Esophagus squamous epithelium (tissue), 4 donors: Measurements from ENCODE around the gene CTNND2.

Source experiments
- CTCF ChIP-seq, 6 experiments: fragments of 450-650 bp in 4 of 6; fragments of 200-600 bp in 2 of 6; sonication (generic) in 2 of 6; IDR thresholded peaks; one replicate each; pipeline ENCODE4 v1.5.1; 2016 to 2019; ENCODE audit warnings: antibody characterized with exemption in 6 of 6, mild to moderate bottlenecking in 4 of 6, moderate library complexity in 4 of 6
- POLR2A ChIP-seq, 4 donors: fragments of 450-650 bp; IDR thresholded peaks; one replicate each; pipeline ENCODE4 v1.6.1; 2017; ENCODE audit warnings: antibody characterized with exemption in 4 of 4, mild to moderate bottlenecking in 4 of 4, moderate library complexity in 3 of 4

DNA sequence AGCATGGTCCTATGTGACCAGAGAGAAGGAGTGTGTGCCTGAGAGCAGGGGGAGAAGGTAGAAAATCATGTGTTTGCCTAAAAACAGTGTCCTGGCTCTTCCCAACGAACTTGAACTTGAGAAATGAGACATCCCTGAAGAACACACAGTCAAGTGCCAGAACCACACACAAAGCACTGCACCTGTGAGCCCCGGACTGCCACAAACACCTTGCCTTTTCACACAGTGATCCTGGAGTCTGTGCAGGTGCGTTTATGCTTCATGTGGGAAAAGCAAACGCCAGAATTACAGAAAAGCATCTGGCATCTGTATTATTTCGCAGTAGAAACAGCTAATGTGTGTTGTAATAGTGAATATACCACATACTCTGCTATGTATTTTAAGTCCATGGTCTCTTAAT, 9.3 kb downstream of the CTNND2 start:
- TF ChIP-seq CTCF (IDR thresholded peaks at IDR 0.05) (no peak), POLR2A (IDR thresholded peaks at IDR 0.05) (no peak)
